GM12878 (cell line): ENCODE measurements around the gene MRGPRF. TPM values are rescaled to one million over a fixed set of nuclear protein-coding genes. Genes with fewer than 3 reads are reported as not detected.

ENCODE experiments used
- ATAC-seq: fragments of 200-7000 bp; cut with Tn5 transposase; 3 replicates; pipeline ENCODE4 v1.9.1; 2020; ENCODE audit warnings: mild to moderate bottlenecking, moderate library complexity
- BruUV-seq: library from RNA; stranded (reverse); fragments of 400-500 nt; replicated peaks from 2 replicates; lab custom pipeline; 2021; lab: Mats Ljungman, UMichigan
- CTCF ChIA-PET: fragments of 300-600 bp; sonication (Branson Sonifier 250); formaldehyde crosslinking; extraction: SDS; loops from one replicate; lab custom pipeline; 2021; ENCODE audit warnings: inconsistent platforms; lab: Yijun Ruan, JAX
- POLR2A ChIA-PET: fragments of 350-600 bp; formaldehyde crosslinking; extraction: SDS; loops from one replicate; lab custom pipeline; 2021; ENCODE audit warnings: inconsistent platforms; lab: Charles Lee
- RAD21 ChIA-PET: fragments of 300-600 bp; sonication (Branson Sonifier 250); formaldehyde crosslinking; loops from one replicate; lab custom pipeline; 2023; ENCODE audit warnings: antibody characterized with exemption; ENCODE audit not compliant: unreplicated experiment; lab: Charles Lee
- SMC1A ChIA-PET: fragments of 300-600 bp; sonication (Branson Sonifier 250); formaldehyde crosslinking; loops from one replicate; lab custom pipeline; 2023; ENCODE audit not compliant: unreplicated experiment, uncharacterized antibody; lab: Charles Lee
- DNase-seq: peaks from one replicate; pipeline ENCODE4 v3.0.0-alpha.2; 2011; ENCODE audit warnings: low read depth, low spot score
- FAIRE-seq: peaks from 3 replicates; lab custom pipeline; 2011; peaks lifted over from hg19 to GRCh38; lab: Jason Lieb, UNC
- H2AFZ ChIP-seq: 2 replicates; pipeline ENCODE4 v1.6.0; 2011; ENCODE audit warnings: low read depth, low read length, control low read depth; ENCODE audit not compliant: control insufficient read depth
- H3K27ac ChIP-seq: 2 replicates; pipeline ENCODE4 v1.5.1; 2011; ENCODE audit warnings: control low read depth; ENCODE audit not compliant: control insufficient read depth, insufficient read depth
- H3K27me3 ChIP-seq, 2 experiments: replicated peaks in 1 of 2; 2 replicates each; pipeline versions ENCODE4 v1.6.0 to v1.6.1; 2011; ENCODE audit warnings: low read length in 1 of 2; ENCODE audit not compliant: control insufficient read depth in 2 of 2, insufficient read depth in 2 of 2
- H3K36me3 ChIP-seq, 2 experiments: 2 replicates each; pipeline ENCODE4 v1.5.1; 2011; ENCODE audit warnings: low read length in 1 of 2; ENCODE audit not compliant: control insufficient read depth in 2 of 2, insufficient read depth in 2 of 2
- H3K4me1 ChIP-seq: 2 replicates; pipeline ENCODE4 v1.6.1; 2011; ENCODE audit warnings: mild to moderate bottlenecking, low read length, moderate library complexity, mixed read lengths; ENCODE audit not compliant: control insufficient read depth, insufficient read depth
- H3K4me2 ChIP-seq: 2 replicates; pipeline ENCODE4 v1.6.0; 2011; ENCODE audit warnings: control low read depth; ENCODE audit not compliant: control insufficient read depth, insufficient read depth
- H3K4me3 ChIP-seq: fragments of 200-600 bp; sonication (generic); 2 replicates; pipeline ENCODE4 v1.5.1; 2016
- H3K79me2 ChIP-seq: 2 replicates; pipeline ENCODE4 v1.6.0; 2011; ENCODE audit warnings: low read length; ENCODE audit not compliant: control insufficient read depth, insufficient read depth
- H3K9ac ChIP-seq: 2 replicates; pipeline ENCODE4 v1.8.0; 2011; ENCODE audit warnings: low read length, control low read depth, mixed read lengths; ENCODE audit not compliant: control insufficient read depth, insufficient read depth
- H3K9me3 ChIP-seq: replicated peaks from 3 replicates; pipeline ENCODE4 v1.5.1; 2011; ENCODE audit warnings: mild to moderate bottlenecking, low read length; ENCODE audit not compliant: control insufficient read depth, insufficient read depth
- H4K20me1 ChIP-seq: 2 replicates; pipeline ENCODE4 v1.6.0; 2011; ENCODE audit not compliant: control insufficient read depth, insufficient read depth
- MYB ChIP-seq: fragments of 150-350 bp; IDR thresholded peaks from 2 replicates; pipeline ENCODE4 v1.6.1; 2014; ENCODE audit warnings: mild to moderate bottlenecking, low read depth, low read length, borderline replicate concordance
- NFIC ChIP-seq: IDR thresholded peaks from 2 replicates; pipeline ENCODE4 v1.6.1; 2012; ENCODE audit warnings: low read depth, mild to moderate bottlenecking, inconsistent platforms, low read length, moderate library complexity
- PAX8 ChIP-seq: fragments of 450-650 bp; IDR thresholded peaks from 2 replicates; pipeline ENCODE4 v1.6.1; 2017; ENCODE audit warnings: mild to moderate bottlenecking, moderate library complexity
- PML ChIP-seq: IDR thresholded peaks from 2 replicates; pipeline ENCODE4 v1.6.1; 2012; ENCODE audit warnings: low read length, inconsistent platforms
- POU2F2 ChIP-seq: IDR thresholded peaks from 3 replicates; pipeline ENCODE4 v1.6.1; 2011; ENCODE audit warnings: low read depth, mild to moderate bottlenecking, low read length, borderline replicate concordance
- RB1 ChIP-seq: fragments of 450-650 bp; formaldehyde crosslinking; IDR thresholded peaks from 2 replicates; pipeline ENCODE4 v1.6.1; 2017; ENCODE audit warnings: mild to moderate bottlenecking, borderline replicate concordance
- RUNX3 ChIP-seq: IDR thresholded peaks from 2 replicates; pipeline ENCODE4 v1.6.1; 2012; ENCODE audit warnings: low read length, inconsistent platforms
- SMC3 ChIP-seq: IDR thresholded peaks from 2 replicates; pipeline ENCODE4 v1.6.1; 2011; ENCODE audit warnings: low read length, improper control_type of control experiment, borderline replicate concordance
- SUZ12 ChIP-seq: fragments of 200-600 bp; sonication (generic); IDR thresholded peaks from one replicate; pipeline ENCODE4 v1.6.1; 2018; ENCODE audit warnings: antibody characterized with exemption, mild to moderate bottlenecking; ENCODE audit not compliant: unreplicated experiment
- TBL1XR1 ChIP-seq: IDR thresholded peaks from 2 replicates; pipeline ENCODE4 v1.6.1; 2012; ENCODE audit warnings: low read depth, low read length, improper control_type of control experiment
- WGBS: methylation state at CpG from one replicate; pipeline ENCODE4 v1.1.6; 2016; ENCODE audit warnings: low lambda C conversion rate; ENCODE audit not compliant: insufficient replicate concordance, insufficient coverage; ENCODE audit errors: missing lambda C conversion rate; 5-methylcytosine and 5-hydroxymethylcytosine counted together
- in situ Hi-C: fragments of 300-500 bp; cut with MboI; formaldehyde crosslinking; loops from 9 replicates; pipeline ENCODE4 v1.14.3; 2018; ENCODE audit warnings: mixed read lengths
- intact Hi-C: fragments of 100-400 bp; cut with micrococcal nuclease; formaldehyde crosslinking; loops from one replicate; pipeline ENCODE4 v1.14.2; 2022; ENCODE audit not compliant: unreplicated experiment
- polyA plus RNA-seq, 11 experiments: library from polyadenylated mRNA; depleted of rRNA in 4 of 11; unstranded in 6 of 11; stranded (reverse) in 5 of 11; fragments of >200 nt; fragmentation: Nextera tagmentation in 4 of 11; fragmentation: Illumina TruSeq in 1 of 11; extraction: Ambion mirVana in 4 of 11; extraction: Trizol in 1 of 11; gene quantifications; 1 replicate in 1 of 11; 2 replicates in 10 of 11; pipeline versions ENCODE4 v1.2.1 to v1.2.3, GENCODE V29; 2011 to 2016; ENCODE audit warnings: inconsistent platforms in 2 of 11, missing spikeins in 2 of 11, low read depth in 1 of 11
- total RNA-seq, 4 experiments: library from RNA; depleted of rRNA in 3 of 4; stranded (reverse); fragments of >200 nt in 3 of 4; fragmentation: Illumina TruSeq in 1 of 4; extraction: Trizol in 1 of 4; gene quantifications; 2 replicates each; pipeline versions ENCODE4 v1.2.1 to v1.2.3, GENCODE V29; 2013 to 2021
- TF ChIP-seq, protein P1 (sequence below): IDR thresholded peaks from 2 replicates; pipeline ENCODE4 v1.6.1; 2012; ENCODE audit warnings: low read depth, low read length, improper control_type of control experiment
- TF ChIP-seq, protein P2 (sequence below): IDR thresholded peaks from 2 replicates; pipeline ENCODE4 v1.6.1; 2011; ENCODE audit warnings: low read depth, low read length, improper control_type of control experiment, borderline replicate concordance
- TF ChIP-seq, protein P3 (sequence below): IDR thresholded peaks from 2 replicates; pipeline ENCODE4 v1.6.1; 2011; ENCODE audit warnings: low read depth, mild to moderate bottlenecking, low read length, moderate library complexity, borderline replicate concordance; ENCODE audit errors: extremely low read depth

Gene MRGPRF
- total and polyA plus RNA-seq, 10 of the 15 experiments (the other 5 are each of a cell fraction or from before 2014, with no cell fraction given), result not detected

DNA sequence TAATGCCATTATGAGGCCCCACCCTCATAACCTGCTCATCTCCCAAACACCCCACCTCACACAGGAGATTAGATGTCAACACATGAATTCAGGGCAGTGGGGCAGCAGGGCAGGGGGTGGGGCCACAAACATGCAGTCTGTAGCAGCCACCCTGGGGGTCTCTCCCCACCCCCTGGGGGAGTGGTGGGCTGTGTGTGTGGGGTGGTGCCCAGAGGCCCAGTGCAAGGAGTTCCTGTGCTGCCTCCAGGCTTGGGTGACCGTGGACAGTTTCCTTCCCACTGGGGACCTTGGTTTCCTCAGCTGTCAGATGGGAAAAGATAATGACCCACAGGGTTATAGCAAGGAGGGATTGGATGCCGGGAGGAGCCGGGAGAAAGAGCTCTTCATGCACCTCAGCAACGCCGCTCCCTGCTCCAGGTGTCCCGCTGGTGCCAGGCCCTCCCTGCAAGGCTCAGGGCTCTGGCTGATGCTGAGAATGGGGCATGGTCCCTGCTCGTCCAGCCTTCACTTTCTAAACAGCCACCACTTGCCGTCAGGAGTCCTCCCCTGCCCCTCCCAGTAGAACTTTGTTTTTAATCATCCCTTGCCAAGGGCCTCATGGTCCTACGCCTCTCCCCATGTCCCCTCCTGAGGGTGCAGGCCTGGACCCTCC lies 2.0 kb upstream of the MRGPRF start:
- Histone ChIP-seq H3K27me3 (peaks cover 0 to 3% of the 10 kb centered on the region in 2 experiments; a peak in 3 of 4 replicates), H3K79me2 (no peaks in the 10 kb centered on the region), H3K4me3 (no peak overlapping the region), H2AFZ (no peak overlapping the region), H3K27ac (no peak overlapping the region), H3K36me3 (no peaks in the 10 kb centered on the region), H3K9me3 (no peaks in the 10 kb centered on the region), H3K9ac (no peak overlapping the region), H3K4me2 (no peak overlapping the region), H4K20me1 (no peaks in the 10 kb centered on the region), H3K4me1 (no peaks in the 10 kb centered on the region)
- intact Hi-C loops, result no loop called here
- FAIRE-seq (no peak), ATAC-seq (no peak), DNase-seq (no peak)
- ChIA-PET RAD21 (no interaction called here), SMC1A (no interaction called here), POLR2A (no interaction called here), CTCF (no interaction called here)
- TF ChIP-seq, protein P1, sequence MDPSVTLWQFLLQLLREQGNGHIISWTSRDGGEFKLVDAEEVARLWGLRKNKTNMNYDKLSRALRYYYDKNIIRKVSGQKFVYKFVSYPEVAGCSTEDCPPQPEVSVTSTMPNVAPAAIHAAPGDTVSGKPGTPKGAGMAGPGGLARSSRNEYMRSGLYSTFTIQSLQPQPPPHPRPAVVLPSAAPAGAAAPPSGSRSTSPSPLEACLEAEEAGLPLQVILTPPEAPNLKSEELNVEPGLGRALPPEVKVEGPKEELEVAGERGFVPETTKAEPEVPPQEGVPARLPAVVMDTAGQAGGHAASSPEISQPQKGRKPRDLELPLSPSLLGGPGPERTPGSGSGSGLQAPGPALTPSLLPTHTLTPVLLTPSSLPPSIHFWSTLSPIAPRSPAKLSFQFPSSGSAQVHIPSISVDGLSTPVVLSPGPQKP, result no peak
- TF ChIP-seq POU2F2 (no peak), PAX8 (no peak), PML (no peak), RUNX3 (no peak), MYB (no peak), RB1 (no peak), SMC3 (no peak), NFIC (no peak), SUZ12 (no peak), TBL1XR1 (no peak)
- TF ChIP-seq, protein P2, sequence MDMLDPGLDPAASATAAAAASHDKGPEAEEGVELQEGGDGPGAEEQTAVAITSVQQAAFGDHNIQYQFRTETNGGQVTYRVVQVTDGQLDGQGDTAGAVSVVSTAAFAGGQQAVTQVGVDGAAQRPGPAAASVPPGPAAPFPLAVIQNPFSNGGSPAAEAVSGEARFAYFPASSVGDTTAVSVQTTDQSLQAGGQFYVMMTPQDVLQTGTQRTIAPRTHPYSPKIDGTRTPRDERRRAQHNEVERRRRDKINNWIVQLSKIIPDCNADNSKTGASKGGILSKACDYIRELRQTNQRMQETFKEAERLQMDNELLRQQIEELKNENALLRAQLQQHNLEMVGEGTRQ, result no peak
- TF ChIP-seq, protein P3, sequence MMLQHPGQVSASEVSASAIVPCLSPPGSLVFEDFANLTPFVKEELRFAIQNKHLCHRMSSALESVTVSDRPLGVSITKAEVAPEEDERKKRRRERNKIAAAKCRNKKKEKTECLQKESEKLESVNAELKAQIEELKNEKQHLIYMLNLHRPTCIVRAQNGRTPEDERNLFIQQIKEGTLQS, result no peak
- in situ Hi-C loops, result no loop called here
- no TSS peak for BruUV-seq
- 32% methylated on average over 8 of the region's 9 CpGs for WGBS
